Lung microvascular endothelial cell (primary cell): ENCODE data around the gene RTN3. TPM values are rescaled to one million over a fixed set of nuclear protein-coding genes. Genes with fewer than 3 reads are reported as not detected.

Source experiments
- total RNA-seq: library from RNA; depleted of rRNA; stranded (reverse); fragments of >200 nt; gene quantifications from 2 replicates; pipeline ENCODE4 v1.2.1, GENCODE V29; 2014

The RTN3 gene
- total RNA-seq, 1 donor from 2014 or later: 49.8 TPM

Other genes with a start within 250 kb of the RTN3 start
- not detected in 2 replicates for gene PLAAT5, start 190.3 kb upstream of the RTN3 start, total RNA-seq
- gene LGALS12, start 175.4 kb upstream of the RTN3 start, total RNA-seq: not detected in 2 replicates
- gene PLAAT4, start 144.7 kb upstream of the RTN3 start, total RNA-seq: 1.6 and 2.8 TPM in 2 replicates
- not detected in 2 replicates for gene PLAAT2, start 118.1 kb upstream of the RTN3 start, total RNA-seq
- 56.2 and 63.1 TPM in 2 replicates for gene PLAAT3, start 67.1 kb upstream of the RTN3 start, total RNA-seq
- gene ATL3, start 10.1 kb upstream of the RTN3 start, total RNA-seq: 69.3 and 85.7 TPM in 2 replicates
- gene ZFTA, start 87.3 kb downstream of the RTN3 start, total RNA-seq: 9.1 and 9.6 TPM in 2 replicates
- gene SPINDOC, start 132.0 kb downstream of the RTN3 start, total RNA-seq: 8.1 and 8.9 TPM in 2 replicates
- 6.8 and 9.9 TPM in 2 replicates for gene MARK2, start 157.6 kb downstream of the RTN3 start, total RNA-seq
- gene RCOR2, start 235.7 kb downstream of the RTN3 start, total RNA-seq: under 0.01 and 0.22 TPM in 2 replicates